ENCODE results near the gene STARD10. TPM values are rescaled to one million over a fixed set of nuclear protein-coding genes. Genes with fewer than 3 reads are reported as not detected.

Gene STARD10
- total and polyA plus RNA-seq, 9 of the 15 experiments (the other 6 are each of a cell fraction or from before 2014, with no cell fraction given) = 0.15 to 52.9 (median 32.3) TPM

GRCh38 chr11:72780296-72781062, 13.4 kb downstream of the STARD10 start:
- H3K79me2 ChIP-seq (ENCODE audit: control insufficient read depth, insufficient read depth, low read length) = peaks cover 11% of the 10 kb centered on the region; the same call in 2 of the 3 replicates
- H2AFZ ChIP-seq (ENCODE audit: low read depth, low read length) = no peak overlapping the region
- H3K4me2 ChIP-seq (ENCODE audit: insufficient read depth, low read length) = peak overlapping the region; percentile 56
- in situ Hi-C loops (cut with MboI) = no loop called here
- DNase-seq (ENCODE audit: extremely low read depth in 1 of 4, low spot score in 3 of 4) = no peak
- peaks cover 73 to 75% of the 10 kb centered on the region in 2 experiments for H3K4me1 ChIP-seq (replicated peaks in 1 of 2; ENCODE audit: control insufficient read depth in 2 of 2, insufficient read depth in 2 of 2, low read length in 2 of 2)
- FAIRE-seq = no peak
- peaks cover 6% of the 10 kb centered on the region; the same call in 1 of the 3 replicates for H3K36me3 ChIP-seq (ENCODE audit: control insufficient read depth, insufficient read depth, low read length)
- CTCF ChIA-PET (ENCODE audit: low intra/inter-chr PET ratio) = no interaction called here
- ATAC-seq = no peak
- peaks cover 3% of the 10 kb centered on the region for H3K9me1 ChIP-seq (ENCODE audit: control insufficient read depth, insufficient read depth, low read length)
- peak overlapping the region; percentile 43 for H3K4me3 ChIP-seq
- H3K9me3 ChIP-seq (replicated peaks; ENCODE audit: control insufficient read depth, insufficient read depth, low read depth, low read length) = no peaks in the 10 kb centered on the region
- no peak overlapping the region for H3K27ac ChIP-seq (ENCODE audit: extremely low read depth, low read depth, low read length)
- intact Hi-C loops (cut with micrococcal nuclease) = no loop called here
- H4K20me1 ChIP-seq (replicated peaks; ENCODE audit: control insufficient read depth, insufficient read depth, low read length) = no peaks in the 10 kb centered on the region
- peak overlapping the region; percentile 31 to 87; a peak in 3 of 4 replicates for H3K9ac ChIP-seq (ENCODE audit: insufficient read depth in 1 of 2, low read depth in 2 of 2, low read length in 2 of 2)
- no peaks in the 10 kb centered on the region for H3K27me3 ChIP-seq (ENCODE audit: control insufficient read depth in 2 of 2, insufficient read depth in 2 of 2, low read length in 2 of 2)
- TF ChIP-seq ETS1 (conservative IDR thresholded peaks at IDR 0.05; ENCODE audit: control insufficient read depth, low read depth, low read length) (0 out of 2 replicates have a peak, but pooled peaks have one; percentile 5), ZNF41 (CRISPR knock-in tag; conservative IDR thresholded peaks at IDR 0.05) (no peak), CEBPZ (IDR thresholded peaks at IDR 0.05; ENCODE audit: borderline replicate concordance, low read depth, low read length) (no peak), PHF20 (IDR thresholded peaks at IDR 0.05; ENCODE audit: partially characterized antibody) (peak; percentile 24), IRF2 (CRISPR knock-in tag; IDR thresholded peaks at IDR 0.05) (no peak), SETDB1 (IDR thresholded peaks at IDR 0.05; ENCODE audit: low read length) (no peak), KDM1A (IDR thresholded peaks at IDR 0.05) (peak in 1 of 2 experiments; percentile 12; a peak in 1 of 4 replicates), ZNF740 (CRISPR knock-in tag; IDR thresholded peaks at IDR 0.05) (no peak), ZNF740 (tag; IDR thresholded peaks at IDR 0.05) (no peak)
- no TSS peak for BruUV-seq (replicated peaks)
- 86% methylated on average over 6 of the region's 10 CpGs for WGBS (ENCODE audit: insufficient coverage, low coverage, missing lambda C conversion rate)
- POLR2A ChIA-PET = interaction anchor here (0.6 to 1.2 kb wide), 2 partner anchors 35 to 65 kb away, joined by 3 to 4 read pairs; no protein-coding TSS in a partner anchor

Measured in K562 (cell line).